HEK293 (cell line): ENCODE results near the gene OR11H1.
"Not testable (repeated sequence)": the region's sequence is repeated elsewhere in the genome, so short reads cannot be mapped to it uniquely, and the experiment has no call there.

Experiments used
- ZFP3 ChIP-seq: fragments of 450-650 bp; formaldehyde crosslinking; IDR thresholded peaks from 2 replicates; pipeline ENCODE4 v1.5.1; 2016; ENCODE audit warnings: low read depth, missing biosample characterization, missing genetic modification characterization
- ZNF121 ChIP-seq: fragments of 450-650 bp; formaldehyde crosslinking; IDR thresholded peaks from 2 replicates; pipeline ENCODE4 v1.5.1; 2016; ENCODE audit warnings: missing biosample characterization, missing genetic modification characterization
- ZNF133 ChIP-seq: fragments of 450-650 bp; formaldehyde crosslinking; IDR thresholded peaks from 2 replicates; pipeline ENCODE4 v1.5.1; 2016; ENCODE audit warnings: missing biosample characterization, missing genetic modification characterization
- ZNF623 ChIP-seq: fragments of 450-650 bp; formaldehyde crosslinking; IDR thresholded peaks from 2 replicates; pipeline ENCODE4 v1.5.1; 2016; ENCODE audit warnings: missing biosample characterization, missing genetic modification characterization
- ZSCAN30 ChIP-seq: fragments of 450-650 bp; IDR thresholded peaks from 2 replicates; pipeline ENCODE4 v1.5.1; 2018; ENCODE audit warnings: missing biosample characterization, mild to moderate bottlenecking, missing genetic modification characterization, moderate library complexity
- TF ChIP-seq, protein P1 (sequence below): fragments of 450-650 bp; formaldehyde crosslinking; IDR thresholded peaks from 2 replicates; pipeline ENCODE4 v1.5.1; 2016; ENCODE audit warnings: missing biosample characterization, missing genetic modification characterization
- TF ChIP-seq, protein P2 (sequence below): fragments of 450-650 bp; formaldehyde crosslinking; IDR thresholded peaks from 2 replicates; pipeline ENCODE4 v1.5.1; 2016; ENCODE audit warnings: missing biosample characterization, missing genetic modification characterization
- TF ChIP-seq, protein P3 (sequence below): fragments of 450-650 bp; formaldehyde crosslinking; IDR thresholded peaks from 2 replicates; pipeline ENCODE4 v1.5.1; 2016; ENCODE audit warnings: missing biosample characterization, missing genetic modification characterization, low read depth

DNA sequence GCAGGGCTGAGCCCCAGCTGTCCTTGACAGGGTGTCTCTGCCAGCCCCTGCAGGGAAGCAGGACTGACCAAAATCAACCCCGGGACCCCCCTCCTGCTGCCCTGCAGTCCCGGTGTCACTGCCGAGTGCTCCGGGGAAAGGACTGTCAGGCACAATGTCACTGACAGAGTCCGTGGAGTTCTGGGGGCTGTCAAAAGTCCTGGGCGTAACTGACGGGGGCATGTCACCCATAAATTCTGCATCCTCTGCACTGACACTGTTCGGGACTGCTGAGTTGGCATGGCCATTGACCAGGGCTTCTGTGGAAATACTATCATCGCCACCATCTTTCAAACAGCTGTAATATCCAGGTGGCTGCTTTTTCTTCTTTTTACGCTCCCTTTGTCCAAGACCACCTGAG, 35.5 kb downstream of the OR11H1 start:
- TF ChIP-seq ZNF623, ZFP3, ZSCAN30, ZNF121, ZNF133 (tag by site-specific recombination): not testable (repeated sequence)
- TF ChIP-seq, protein P1, sequence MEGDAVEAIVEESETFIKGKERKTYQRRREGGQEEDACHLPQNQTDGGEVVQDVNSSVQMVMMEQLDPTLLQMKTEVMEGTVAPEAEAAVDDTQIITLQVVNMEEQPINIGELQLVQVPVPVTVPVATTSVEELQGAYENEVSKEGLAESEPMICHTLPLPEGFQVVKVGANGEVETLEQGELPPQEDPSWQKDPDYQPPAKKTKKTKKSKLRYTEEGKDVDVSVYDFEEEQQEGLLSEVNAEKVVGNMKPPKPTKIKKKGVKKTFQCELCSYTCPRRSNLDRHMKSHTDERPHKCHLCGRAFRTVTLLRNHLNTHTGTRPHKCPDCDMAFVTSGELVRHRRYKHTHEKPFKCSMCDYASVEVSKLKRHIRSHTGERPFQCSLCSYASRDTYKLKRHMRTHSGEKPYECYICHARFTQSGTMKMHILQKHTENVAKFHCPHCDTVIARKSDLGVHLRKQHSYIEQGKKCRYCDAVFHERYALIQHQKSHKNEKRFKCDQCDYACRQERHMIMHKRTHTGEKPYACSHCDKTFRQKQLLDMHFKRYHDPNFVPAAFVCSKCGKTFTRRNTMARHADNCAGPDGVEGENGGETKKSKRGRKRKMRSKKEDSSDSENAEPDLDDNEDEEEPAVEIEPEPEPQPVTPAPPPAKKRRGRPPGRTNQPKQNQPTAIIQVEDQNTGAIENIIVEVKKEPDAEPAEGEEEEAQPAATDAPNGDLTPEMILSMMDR (tag by site-specific recombination), result not testable (repeated sequence)
- TF ChIP-seq, protein P2, sequence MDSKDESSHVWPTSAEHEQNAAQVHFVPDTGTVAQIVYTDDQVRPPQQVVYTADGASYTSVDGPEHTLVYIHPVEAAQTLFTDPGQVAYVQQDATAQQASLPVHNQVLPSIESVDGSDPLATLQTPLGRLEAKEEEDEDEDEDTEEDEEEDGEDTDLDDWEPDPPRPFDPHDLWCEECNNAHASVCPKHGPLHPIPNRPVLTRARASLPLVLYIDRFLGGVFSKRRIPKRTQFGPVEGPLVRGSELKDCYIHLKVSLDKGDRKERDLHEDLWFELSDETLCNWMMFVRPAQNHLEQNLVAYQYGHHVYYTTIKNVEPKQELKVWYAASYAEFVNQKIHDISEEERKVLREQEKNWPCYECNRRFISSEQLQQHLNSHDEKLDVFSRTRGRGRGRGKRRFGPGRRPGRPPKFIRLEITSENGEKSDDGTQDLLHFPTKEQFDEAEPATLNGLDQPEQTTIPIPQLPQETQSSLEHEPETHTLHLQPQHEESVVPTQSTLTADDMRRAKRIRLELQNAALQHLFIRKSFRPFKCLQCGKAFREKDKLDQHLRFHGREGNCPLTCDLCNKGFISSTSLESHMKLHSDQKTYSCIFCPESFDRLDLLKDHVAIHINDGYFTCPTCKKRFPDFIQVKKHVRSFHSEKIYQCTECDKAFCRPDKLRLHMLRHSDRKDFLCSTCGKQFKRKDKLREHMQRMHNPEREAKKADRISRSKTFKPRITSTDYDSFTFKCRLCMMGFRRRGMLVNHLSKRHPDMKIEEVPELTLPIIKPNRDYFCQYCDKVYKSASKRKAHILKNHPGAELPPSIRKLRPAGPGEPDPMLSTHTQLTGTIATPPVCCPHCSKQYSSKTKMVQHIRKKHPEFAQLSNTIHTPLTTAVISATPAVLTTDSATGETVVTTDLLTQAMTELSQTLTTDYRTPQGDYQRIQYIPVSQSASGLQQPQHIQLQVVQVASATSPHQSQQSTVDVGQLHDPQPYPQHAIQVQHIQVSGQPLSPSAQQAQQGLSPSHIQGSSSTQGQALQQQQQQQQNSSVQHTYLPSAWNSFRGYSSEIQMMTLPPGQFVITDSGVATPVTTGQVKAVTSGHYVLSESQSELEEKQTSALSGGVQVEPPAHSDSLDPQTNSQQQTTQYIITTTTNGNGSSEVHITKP (tag by site-specific recombination), result not testable (repeated sequence)
- TF ChIP-seq, protein P3, sequence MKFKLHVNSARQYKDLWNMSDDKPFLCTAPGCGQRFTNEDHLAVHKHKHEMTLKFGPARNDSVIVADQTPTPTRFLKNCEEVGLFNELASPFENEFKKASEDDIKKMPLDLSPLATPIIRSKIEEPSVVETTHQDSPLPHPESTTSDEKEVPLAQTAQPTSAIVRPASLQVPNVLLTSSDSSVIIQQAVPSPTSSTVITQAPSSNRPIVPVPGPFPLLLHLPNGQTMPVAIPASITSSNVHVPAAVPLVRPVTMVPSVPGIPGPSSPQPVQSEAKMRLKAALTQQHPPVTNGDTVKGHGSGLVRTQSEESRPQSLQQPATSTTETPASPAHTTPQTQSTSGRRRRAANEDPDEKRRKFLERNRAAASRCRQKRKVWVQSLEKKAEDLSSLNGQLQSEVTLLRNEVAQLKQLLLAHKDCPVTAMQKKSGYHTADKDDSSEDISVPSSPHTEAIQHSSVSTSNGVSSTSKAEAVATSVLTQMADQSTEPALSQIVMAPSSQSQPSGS (tag by site-specific recombination), result not testable (repeated sequence)
